Smooth muscle cell (in vitro differentiated cells): ENCODE measurements around the gene ERCC6. TPM values are rescaled to one million over a fixed set of nuclear protein-coding genes. Genes with fewer than 3 reads are reported as not detected.

Experiments used
- DNase-seq: peaks from one replicate; lab custom pipeline; 2025; ENCODE audit not compliant: unreplicated experiment; lab: John Stamatoyannopoulos, UW
- H2AFZ ChIP-seq: fragments of 200-600 bp; sonication (generic); 2 replicates; pipeline ENCODE4 v1.6.0; 2016; ENCODE audit warnings: antibody characterized with exemption, low read depth, mild to moderate bottlenecking
- H3F3A ChIP-seq: fragments of 200-600 bp; sonication (generic); 2 replicates; pipeline ENCODE4 v1.6.0; 2017; ENCODE audit warnings: antibody characterized with exemption, low read depth
- H3K27ac ChIP-seq: fragments of 200-600 bp; sonication (generic); 2 replicates; pipeline ENCODE4 v1.5.1; 2016; ENCODE audit warnings: low read depth, mild to moderate bottlenecking
- H3K27me3 ChIP-seq: fragments of 200-600 bp; sonication (generic); 2 replicates; pipeline ENCODE4 v1.6.1; 2016; ENCODE audit warnings: low read depth, mild to moderate bottlenecking
- H3K36me3 ChIP-seq: fragments of 200-600 bp; sonication (generic); 2 replicates; pipeline ENCODE4 v1.5.1; 2016; ENCODE audit warnings: low read depth
- H3K4me1 ChIP-seq: fragments of 200-600 bp; sonication (generic); 2 replicates; pipeline ENCODE4 v1.5.1; 2016; ENCODE audit warnings: low read depth
- H3K4me2 ChIP-seq: fragments of 200-600 bp; sonication (generic); 2 replicates; pipeline ENCODE4 v1.6.0; 2016; ENCODE audit warnings: mild to moderate bottlenecking
- H3K4me3 ChIP-seq: fragments of 200-600 bp; sonication (generic); 2 replicates; pipeline ENCODE4 v1.5.1; 2016; ENCODE audit warnings: mild to moderate bottlenecking
- H3K79me2 ChIP-seq: fragments of 200-600 bp; sonication (generic); 2 replicates; pipeline ENCODE4 v1.6.0; 2016; ENCODE audit warnings: low read depth, mild to moderate bottlenecking
- H3K9ac ChIP-seq: fragments of 200-600 bp; sonication (generic); 2 replicates; pipeline ENCODE4 v1.6.0; 2016; ENCODE audit warnings: low read depth
- H3K9me3 ChIP-seq: fragments of 200-600 bp; sonication (generic); replicated peaks from 2 replicates; pipeline ENCODE4 v1.5.1; 2016; ENCODE audit warnings: low read depth
- H4K20me1 ChIP-seq: fragments of 200-600 bp; sonication (generic); 2 replicates; pipeline ENCODE4 v1.6.0; 2016; ENCODE audit warnings: low read depth
- WGBS: methylation state at CpG from one replicate; pipeline ENCODE4 v1.1.7; 2016; ENCODE audit warnings: low lambda C conversion rate; 5-methylcytosine and 5-hydroxymethylcytosine counted together
- polyA plus RNA-seq: library from polyadenylated mRNA; unstranded; fragments of >200 nt; fragmentation: Nextera tagmentation; extraction: Ambion mirVana; gene quantifications from 2 replicates; pipeline ENCODE4 v1.2.1, GENCODE V29; 2016
- total RNA-seq: library from RNA; depleted of rRNA; stranded (reverse); fragments of >200 nt; gene quantifications from 2 replicates; pipeline ENCODE4 v1.2.3, GENCODE V29; 2014
- TF ChIP-seq, protein P1 (sequence below): fragments of 200-600 bp; sonication (generic); IDR thresholded peaks from 2 replicates; pipeline ENCODE4 v1.5.1; 2017; ENCODE audit warnings: borderline replicate concordance, mild to moderate bottlenecking, antibody characterized with exemption; ENCODE audit not compliant: insufficient read depth, poor library complexity, severe bottlenecking

Gene ERCC6
- total and polyA plus RNA-seq, 2 experiments from 2014 or later: 7.2 to 14.9 TPM

DNA sequence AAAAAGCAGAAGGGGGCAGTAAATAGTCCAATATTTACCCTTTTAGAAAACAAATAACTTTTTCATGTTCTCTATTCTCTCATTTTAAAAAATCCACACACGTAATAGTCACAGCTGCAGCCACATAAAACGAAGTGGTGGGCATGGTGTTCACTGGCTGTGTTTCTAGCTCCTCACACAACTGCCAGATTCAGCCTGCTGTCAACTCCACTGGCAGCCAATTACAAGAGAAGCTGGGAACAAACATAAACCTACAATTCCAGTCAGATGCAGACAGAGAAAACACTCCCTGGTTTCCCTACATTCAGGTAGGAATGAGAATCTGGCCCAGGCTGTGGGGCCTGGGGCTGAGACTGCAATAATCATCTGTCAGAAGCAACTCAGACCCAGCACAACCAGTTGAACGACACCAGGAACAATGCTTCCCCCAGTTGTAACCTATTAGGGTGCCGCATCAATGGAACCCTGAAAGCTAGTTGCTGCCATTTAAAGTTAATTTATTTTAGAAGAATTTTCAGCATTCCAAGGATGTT is 29.1 kb downstream of the ERCC6 start:
- H3K36me3 ChIP-seq: no peaks in the 10 kb centered on the region
- no peak overlapping the region for H3K4me2 ChIP-seq
- H3K4me1 ChIP-seq: no peaks in the 10 kb centered on the region
- no peak overlapping the region for H3K27ac ChIP-seq
- WGBS: 67% methylated on average over 4 of the region's 4 CpGs
- no peaks in the 10 kb centered on the region for H3F3A ChIP-seq
- H3K4me3 ChIP-seq: no peak overlapping the region
- no peaks in the 10 kb centered on the region for H3K9me3 ChIP-seq
- TF ChIP-seq, protein P1, sequence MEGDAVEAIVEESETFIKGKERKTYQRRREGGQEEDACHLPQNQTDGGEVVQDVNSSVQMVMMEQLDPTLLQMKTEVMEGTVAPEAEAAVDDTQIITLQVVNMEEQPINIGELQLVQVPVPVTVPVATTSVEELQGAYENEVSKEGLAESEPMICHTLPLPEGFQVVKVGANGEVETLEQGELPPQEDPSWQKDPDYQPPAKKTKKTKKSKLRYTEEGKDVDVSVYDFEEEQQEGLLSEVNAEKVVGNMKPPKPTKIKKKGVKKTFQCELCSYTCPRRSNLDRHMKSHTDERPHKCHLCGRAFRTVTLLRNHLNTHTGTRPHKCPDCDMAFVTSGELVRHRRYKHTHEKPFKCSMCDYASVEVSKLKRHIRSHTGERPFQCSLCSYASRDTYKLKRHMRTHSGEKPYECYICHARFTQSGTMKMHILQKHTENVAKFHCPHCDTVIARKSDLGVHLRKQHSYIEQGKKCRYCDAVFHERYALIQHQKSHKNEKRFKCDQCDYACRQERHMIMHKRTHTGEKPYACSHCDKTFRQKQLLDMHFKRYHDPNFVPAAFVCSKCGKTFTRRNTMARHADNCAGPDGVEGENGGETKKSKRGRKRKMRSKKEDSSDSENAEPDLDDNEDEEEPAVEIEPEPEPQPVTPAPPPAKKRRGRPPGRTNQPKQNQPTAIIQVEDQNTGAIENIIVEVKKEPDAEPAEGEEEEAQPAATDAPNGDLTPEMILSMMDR: no peak
- H3K79me2 ChIP-seq: no peaks in the 10 kb centered on the region
- peaks cover 77% of the 10 kb centered on the region for H4K20me1 ChIP-seq
- H3K9ac ChIP-seq: no peak overlapping the region
- no peak overlapping the region for H2AFZ ChIP-seq
- no peak for DNase-seq
- H3K27me3 ChIP-seq: no peaks in the 10 kb centered on the region

- no peaks in the 10 kb centered on the region for H3K79me2 ChIP-seq
- H3K27me3 ChIP-seq: no peaks in the 10 kb centered on the region
- no peak overlapping the region for H2AFZ ChIP-seq
- H3K36me3 ChIP-seq: no peaks in the 10 kb centered on the region
- 49% methylated on average over 4 of the region's 4 CpGs for WGBS
- TF ChIP-seq, protein P1: no peak
- DNase-seq: no peak
- H3K4me2 ChIP-seq: no peak overlapping the region
- no peaks in the 10 kb centered on the region for H3K4me1 ChIP-seq
- peaks cover 67% of the 10 kb centered on the region for H4K20me1 ChIP-seq
- H3K27ac ChIP-seq: no peak overlapping the region
- H3F3A ChIP-seq: no peaks in the 10 kb centered on the region
- no peak overlapping the region for H3K4me3 ChIP-seq
- H3K9me3 ChIP-seq: no peaks in the 10 kb centered on the region
- no peak overlapping the region for H3K9ac ChIP-seq
These were observed 30.3 kb downstream of the ERCC6 start for GRCh38 chr10:49508654-49509053.

DNA sequence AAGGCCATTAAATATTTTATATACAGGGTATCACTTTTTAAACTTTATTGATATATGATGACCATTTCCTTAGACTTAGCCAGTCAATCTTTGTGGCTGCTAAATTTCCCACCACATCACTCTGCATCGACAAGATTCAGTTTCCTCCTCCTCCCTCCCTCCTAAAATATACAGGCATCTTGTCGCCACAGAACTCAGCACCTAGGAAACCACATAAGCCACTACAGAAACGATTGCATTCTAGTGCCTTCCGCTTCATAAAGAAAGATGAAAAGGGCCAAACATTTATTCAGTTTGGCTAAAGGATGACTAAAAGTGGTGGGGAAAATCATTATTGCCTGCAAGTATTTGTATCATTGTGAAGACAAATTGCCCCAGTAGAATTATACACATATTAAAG is 30.7 kb downstream of the ERCC6 start:
- DNase-seq: no peak
- no peaks in the 10 kb centered on the region for H3K36me3 ChIP-seq
- TF ChIP-seq, protein P1: no peak
- no peak overlapping the region for H3K9ac ChIP-seq
- peaks cover 63% of the 10 kb centered on the region for H4K20me1 ChIP-seq
- no peak overlapping the region for H3K27ac ChIP-seq
- no peaks in the 10 kb centered on the region for H3F3A ChIP-seq
- H2AFZ ChIP-seq: no peak overlapping the region
- no peaks in the 10 kb centered on the region for H3K9me3 ChIP-seq
- no peaks in the 10 kb centered on the region for H3K4me1 ChIP-seq
- H3K4me3 ChIP-seq: no peak overlapping the region
- no peaks in the 10 kb centered on the region for H3K27me3 ChIP-seq
- no peak overlapping the region for H3K4me2 ChIP-seq
- 62% methylated on average over 4 of the region's 4 CpGs for WGBS
- H3K79me2 ChIP-seq: no peaks in the 10 kb centered on the region

- no peak overlapping the region for H3K9ac ChIP-seq
- H3K4me3 ChIP-seq: no peak overlapping the region
- H3K27me3 ChIP-seq: no peaks in the 10 kb centered on the region
- H2AFZ ChIP-seq: no peak overlapping the region
- peaks cover 39% of the 10 kb centered on the region for H4K20me1 ChIP-seq
- TF ChIP-seq, protein P1: no peak
- H3K9me3 ChIP-seq: no peaks in the 10 kb centered on the region
- no peak for DNase-seq
- H3K4me2 ChIP-seq: no peak overlapping the region
- 89% methylated on average over 4 of the region's 4 CpGs for WGBS
- no peaks in the 10 kb centered on the region for H3F3A ChIP-seq
- H3K36me3 ChIP-seq: no peaks in the 10 kb centered on the region
- no peak overlapping the region for H3K27ac ChIP-seq
- H3K79me2 ChIP-seq: no peaks in the 10 kb centered on the region
- no peaks in the 10 kb centered on the region for H3K4me1 ChIP-seq
These were observed 33.3 kb downstream of the ERCC6 start for GRCh38 chr10:49505589-49505988.
